ENCODE measurements around the gene LMX1B. TPM values are rescaled to one million over a fixed set of nuclear protein-coding genes. Genes with fewer than 3 reads are reported as not detected.
"Not testable (repeated sequence)": the region's sequence is repeated elsewhere in the genome, so short reads cannot be mapped to it uniquely, and the experiment has no call there.

LMX1B gene
- polyA plus RNA-seq, 1 donor (not counting 4 experiments of a cell fraction or from before 2014, with no cell fraction given): 0.24 TPM

GRCh38 chr9:126654124-126654523, 40.4 kb downstream of the LMX1B start:
- dilution Hi-C loops (cut with MboI; ENCODE audit: extremely low pct_ligation_motif_present, low sequenced_read_pairs): no loop called here
- H3K36me3 ChIP-seq (ENCODE audit: control insufficient read depth in 2 of 2, extremely low read depth in 1 of 2, insufficient read depth in 2 of 2, low read length in 2 of 2): no peaks in the 10 kb centered on the region
- H3K9ac ChIP-seq (ENCODE audit: control insufficient read depth, extremely low read depth, insufficient read depth, low read length): no peak overlapping the region
- no peak overlapping the region for H3K27ac ChIP-seq (ENCODE audit: control insufficient read depth, insufficient read depth, low read length)
- H3K4me3 ChIP-seq (ENCODE audit: control insufficient read depth in 2 of 3, extremely low read depth in 1 of 3, insufficient read depth in 2 of 3, low read depth in 1 of 3, low read length in 3 of 3): no peak overlapping the region
- no peak overlapping the region for H2AFZ ChIP-seq (ENCODE audit: control insufficient read depth, low read length)
- no peak for TF ChIP-seq CTCF (optimal IDR thresholded peaks at IDR 0.05 in 1 of 3, IDR thresholded peaks at IDR 0.05 in 1 of 3, conservative IDR thresholded peaks at IDR 0.05 in 1 of 3; ENCODE audit: extremely low read depth in 1 of 3, insufficient read depth in 2 of 3, low read length in 3 of 3)
- no peak for TF ChIP-seq EZH2 (IDR thresholded peaks at IDR 0.05; ENCODE audit: low read length)
- no peaks in the 10 kb centered on the region for H4K20me1 ChIP-seq (ENCODE audit: control insufficient read depth, extremely low read depth, insufficient read depth, low read length)
- no peak overlapping the region for H3K4me2 ChIP-seq (ENCODE audit: control insufficient read depth, extremely low read depth, insufficient read depth, low read depth, low read length)
- FAIRE-seq (no peak), DNase-seq (ENCODE audit: low read depth, low spot score) (no peak)
- peaks cover 11% of the 10 kb centered on the region for H3K4me1 ChIP-seq (ENCODE audit: control insufficient read depth, extremely low read depth, insufficient read depth, low read length)
- H3K27me3 ChIP-seq (ENCODE audit: control insufficient read depth, extremely low read depth, insufficient read depth, low read length): peaks cover 37% of the 10 kb centered on the region
- H3K79me2 ChIP-seq (ENCODE audit: control insufficient read depth, insufficient read depth, low read length): no peaks in the 10 kb centered on the region
- H3K9me3 ChIP-seq (ENCODE audit: control insufficient read depth, low read depth, low read length): no peaks in the 10 kb centered on the region
- peaks cover 2% of the 10 kb centered on the region for H3K9me1 ChIP-seq (ENCODE audit: control insufficient read depth, extremely low read depth, insufficient read depth, low read length)

GRCh38 chr9:126656214-126656613, 42.5 kb downstream of the LMX1B start:
- H3K27me3 ChIP-seq (ENCODE audit: control insufficient read depth, extremely low read depth, insufficient read depth, low read length): peaks cover 24% of the 10 kb centered on the region
- FAIRE-seq; H3K9me3 ChIP-seq (ENCODE audit: control insufficient read depth, low read depth, low read length); dilution Hi-C loops (cut with MboI; ENCODE audit: extremely low pct_ligation_motif_present, low sequenced_read_pairs); H4K20me1 ChIP-seq (ENCODE audit: control insufficient read depth, extremely low read depth, insufficient read depth, low read length); H3K4me2 ChIP-seq (ENCODE audit: control insufficient read depth, extremely low read depth, insufficient read depth, low read depth, low read length); H3K79me2 ChIP-seq (ENCODE audit: control insufficient read depth, insufficient read depth, low read length); H3K9me1 ChIP-seq (ENCODE audit: control insufficient read depth, extremely low read depth, insufficient read depth, low read length); H2AFZ ChIP-seq (ENCODE audit: control insufficient read depth, low read length); H3K27ac ChIP-seq (ENCODE audit: control insufficient read depth, insufficient read depth, low read length); H3K4me3 ChIP-seq (ENCODE audit: control insufficient read depth in 2 of 3, extremely low read depth in 1 of 3, insufficient read depth in 2 of 3, low read depth in 1 of 3, low read length in 3 of 3); H3K4me1 ChIP-seq (ENCODE audit: control insufficient read depth, extremely low read depth, insufficient read depth, low read length); H3K9ac ChIP-seq (ENCODE audit: control insufficient read depth, extremely low read depth, insufficient read depth, low read length); DNase-seq (ENCODE audit: low read depth, low spot score); H3K36me3 ChIP-seq (ENCODE audit: control insufficient read depth in 2 of 2, extremely low read depth in 1 of 2, insufficient read depth in 2 of 2, low read length in 2 of 2): not testable (repeated sequence)

GRCh38 chr9:126658201-126658825, 44.6 kb downstream of the LMX1B start:
- FAIRE-seq: no peak

More at GRCh38 chr9:126658201-126658825, 44.6 kb downstream of the LMX1B start:
- Histone ChIP-seq H3K4me1 (ENCODE audit: control insufficient read depth, extremely low read depth, insufficient read depth, low read length) (peaks cover 20% of the 10 kb centered on the region), H3K27ac (ENCODE audit: control insufficient read depth, insufficient read depth, low read length) (no peak overlapping the region), H3K27me3 (ENCODE audit: control insufficient read depth, extremely low read depth, insufficient read depth, low read length) (peaks cover 7% of the 10 kb centered on the region), H3K9me1 (ENCODE audit: control insufficient read depth, extremely low read depth, insufficient read depth, low read length) (no peaks in the 10 kb centered on the region), H2AFZ (ENCODE audit: control insufficient read depth, low read length) (no peak overlapping the region), H3K4me2 (ENCODE audit: control insufficient read depth, extremely low read depth, insufficient read depth, low read depth, low read length) (no peak overlapping the region), H3K9me3 (ENCODE audit: control insufficient read depth, low read depth, low read length) (no peaks in the 10 kb centered on the region), H4K20me1 (ENCODE audit: control insufficient read depth, extremely low read depth, insufficient read depth, low read length) (no peaks in the 10 kb centered on the region), H3K79me2 (ENCODE audit: control insufficient read depth, insufficient read depth, low read length) (no peaks in the 10 kb centered on the region), H3K36me3 (ENCODE audit: control insufficient read depth in 2 of 2, extremely low read depth in 1 of 2, insufficient read depth in 2 of 2, low read length in 2 of 2) (no peaks in the 10 kb centered on the region), H3K9ac (ENCODE audit: control insufficient read depth, extremely low read depth, insufficient read depth, low read length) (no peak overlapping the region), H3K4me3 (ENCODE audit: control insufficient read depth in 2 of 3, extremely low read depth in 1 of 3, insufficient read depth in 2 of 3, low read depth in 1 of 3, low read length in 3 of 3) (no peak overlapping the region)
- no peak for DNase-seq (ENCODE audit: low read depth, low spot score)
- TF ChIP-seq EZH2 (IDR thresholded peaks at IDR 0.05; ENCODE audit: low read length) (no peak), CTCF (optimal IDR thresholded peaks at IDR 0.05 in 1 of 3, IDR thresholded peaks at IDR 0.05 in 1 of 3, conservative IDR thresholded peaks at IDR 0.05 in 1 of 3; ENCODE audit: extremely low read depth in 1 of 3, insufficient read depth in 2 of 3, low read length in 3 of 3) (no peak)
- dilution Hi-C loops (cut with MboI; ENCODE audit: extremely low pct_ligation_motif_present, low sequenced_read_pairs): no loop called here
